ENCODE data around the gene NYAP2.

Gene NYAP2

DNA sequence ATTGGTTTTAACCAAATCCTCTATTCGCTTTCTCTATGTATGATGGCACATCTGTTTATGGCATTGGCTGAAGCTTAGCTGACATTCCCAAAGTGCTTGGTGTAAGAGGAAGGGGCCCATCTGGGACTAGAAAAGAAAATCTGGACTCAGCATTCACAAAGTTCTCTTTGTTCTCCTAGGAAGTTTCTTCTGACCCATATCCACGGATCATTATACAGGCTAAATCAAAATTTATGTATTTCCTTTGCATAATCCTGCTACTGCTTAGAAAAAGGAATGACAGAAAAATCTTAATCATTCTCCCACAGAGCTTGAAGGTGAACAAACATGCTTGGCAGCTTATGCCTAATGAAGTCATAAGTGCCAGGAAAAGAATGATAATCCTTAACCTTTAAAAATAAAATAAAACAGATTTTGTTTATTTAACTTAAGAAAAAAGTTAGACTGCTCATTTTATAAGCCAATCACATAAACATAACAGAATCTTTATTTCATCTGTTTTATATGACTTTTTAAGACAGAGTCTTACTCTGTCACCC is 88.4 kb downstream of the NYAP2 start:
- no peak for DNase-seq

DNA sequence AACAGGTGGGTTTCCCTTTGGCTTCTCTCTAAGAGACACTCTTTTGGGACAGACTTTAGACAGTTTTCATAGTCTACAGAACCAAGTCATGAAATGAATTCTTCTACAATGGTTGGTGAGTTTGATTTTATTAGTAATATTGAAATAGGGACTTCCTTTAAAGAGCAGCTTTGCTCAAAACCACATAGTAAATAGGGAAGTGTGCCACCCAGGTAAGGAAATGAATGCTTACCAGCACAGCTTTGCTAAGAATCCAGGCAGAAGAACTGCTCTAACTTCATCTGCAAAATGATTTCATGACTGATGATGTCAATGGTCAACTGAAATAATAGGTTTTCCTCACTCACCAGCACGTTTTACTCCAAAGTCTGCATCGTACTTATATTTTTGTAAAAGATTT is 89.2 kb downstream of the NYAP2 start:
- DNase-seq = no peak

DNA sequence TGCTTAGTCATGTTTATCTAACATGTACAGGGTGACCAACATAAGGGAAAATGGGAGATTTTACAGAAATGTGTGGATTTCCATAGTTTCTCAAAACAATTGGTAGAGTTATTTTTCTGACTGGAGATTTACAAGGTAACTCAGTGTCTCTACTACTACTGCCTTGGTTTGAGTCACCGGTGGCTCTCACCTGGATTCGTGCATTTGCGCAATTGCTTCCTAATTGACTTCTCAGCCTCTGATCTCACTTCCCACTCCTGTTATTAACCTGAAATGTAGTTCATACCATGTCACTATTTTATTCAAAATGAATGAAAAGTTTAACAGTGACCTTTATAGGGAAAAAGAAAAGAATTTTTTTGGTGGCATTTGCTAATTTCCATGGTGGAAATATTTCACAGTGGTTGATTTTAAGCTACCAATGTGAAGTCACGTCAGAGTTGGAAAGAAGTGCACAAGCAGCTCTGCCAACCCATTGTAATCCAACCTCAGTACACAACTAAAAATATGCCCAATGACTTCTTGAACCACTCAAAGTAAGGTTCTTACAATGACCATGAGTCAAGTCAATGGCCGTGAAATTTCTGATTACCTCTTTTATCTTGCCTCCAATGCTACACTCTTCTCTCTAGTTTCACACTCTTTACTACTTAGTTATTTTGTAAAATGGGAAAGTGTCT is 94.0 kb downstream of the NYAP2 start:
- no peak for DNase-seq

GRCh38 chr2:225494100-225494459 is 94.6 kb downstream of the NYAP2 start:
- DNase-seq = no peak

GRCh38 chr2:225495706-225496105 is 96.2 kb downstream of the NYAP2 start:
- no peak for DNase-seq

DNA sequence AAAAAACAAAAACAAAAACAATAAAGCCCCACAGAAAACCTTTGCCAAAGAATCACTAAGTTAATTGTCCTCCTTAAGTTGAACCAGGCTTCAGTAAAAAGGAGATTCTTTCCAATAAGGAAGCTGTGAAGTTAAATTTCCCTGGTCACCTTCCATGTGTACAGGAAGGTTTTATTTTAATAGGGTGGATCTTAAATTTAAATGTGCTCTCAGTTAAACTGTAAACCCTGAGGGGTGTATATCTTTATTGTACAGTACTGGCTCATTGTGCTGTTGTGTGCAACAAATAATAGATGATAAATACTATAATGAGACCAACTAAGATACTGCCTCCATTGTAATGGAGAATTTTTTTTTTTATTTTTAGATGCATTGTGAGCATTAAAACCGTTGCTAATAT is 97.1 kb downstream of the NYAP2 start:
- no peak for DNase-seq

DNA sequence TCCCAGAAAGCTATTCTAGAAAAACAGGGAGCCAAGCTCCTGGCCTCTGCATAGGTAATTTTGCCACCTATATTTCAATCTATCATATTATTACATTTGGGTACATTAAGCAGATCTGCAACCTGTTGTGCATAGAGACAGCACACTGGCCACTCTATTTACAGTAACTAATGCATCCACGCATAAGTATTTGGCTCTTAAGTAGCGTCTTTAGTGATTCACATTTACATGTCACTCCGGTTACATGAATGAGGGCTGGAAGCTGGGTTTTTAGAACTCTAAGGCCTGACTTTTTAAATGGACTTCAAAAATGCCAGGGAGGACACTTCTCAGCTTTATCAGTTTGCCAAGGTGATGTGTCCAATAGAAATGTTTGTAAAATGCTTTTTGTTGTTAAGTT is 97.7 kb downstream of the NYAP2 start:
- no peak for DNase-seq

DNA sequence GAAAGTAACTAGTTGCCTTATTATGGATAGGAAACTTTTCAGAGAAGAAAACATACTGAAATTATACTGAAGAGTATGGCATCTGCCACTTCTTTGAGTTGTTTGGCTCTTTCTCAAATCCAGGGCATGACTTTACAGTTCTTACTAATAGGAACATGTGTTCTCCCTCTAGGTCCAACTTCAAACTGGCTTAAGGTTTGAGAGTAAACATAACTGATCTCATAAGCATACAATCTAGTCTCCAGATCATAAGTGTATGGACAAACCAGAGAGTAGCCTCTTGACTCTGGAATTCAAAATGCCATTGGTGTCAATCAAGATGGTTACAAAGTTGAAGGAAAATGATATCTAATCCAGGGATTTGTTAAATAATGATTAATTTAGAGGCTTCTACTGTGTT is 101.5 kb downstream of the NYAP2 start:
- DNase-seq = no peak

DNA sequence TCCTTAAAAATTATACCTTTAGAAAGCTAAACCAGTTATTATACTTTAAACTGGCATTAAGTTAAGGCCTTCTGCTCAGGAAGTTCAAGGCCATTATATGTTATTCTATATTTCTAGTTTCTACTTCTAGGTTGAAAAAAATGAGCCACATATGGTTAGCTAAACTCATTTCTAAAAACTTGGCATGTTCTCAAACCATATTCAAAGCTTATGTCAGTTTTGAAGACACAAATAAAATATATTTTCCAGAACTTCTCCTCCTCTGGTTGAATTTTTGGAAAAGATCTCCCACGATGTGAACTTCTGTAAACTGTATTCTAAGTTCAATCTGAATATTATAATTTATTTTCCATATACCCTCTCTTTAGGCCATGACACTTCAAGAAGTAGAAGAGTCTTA is 103.5 kb downstream of the NYAP2 start:
- no peak for DNase-seq

- DNase-seq = no peak
Measured at GRCh38 chr2:225510796-225511195, 111.3 kb downstream of the NYAP2 start.

GRCh38 chr2:225512469-225512868 is 113.0 kb downstream of the NYAP2 start:
- no peak for DNase-seq

DNA sequence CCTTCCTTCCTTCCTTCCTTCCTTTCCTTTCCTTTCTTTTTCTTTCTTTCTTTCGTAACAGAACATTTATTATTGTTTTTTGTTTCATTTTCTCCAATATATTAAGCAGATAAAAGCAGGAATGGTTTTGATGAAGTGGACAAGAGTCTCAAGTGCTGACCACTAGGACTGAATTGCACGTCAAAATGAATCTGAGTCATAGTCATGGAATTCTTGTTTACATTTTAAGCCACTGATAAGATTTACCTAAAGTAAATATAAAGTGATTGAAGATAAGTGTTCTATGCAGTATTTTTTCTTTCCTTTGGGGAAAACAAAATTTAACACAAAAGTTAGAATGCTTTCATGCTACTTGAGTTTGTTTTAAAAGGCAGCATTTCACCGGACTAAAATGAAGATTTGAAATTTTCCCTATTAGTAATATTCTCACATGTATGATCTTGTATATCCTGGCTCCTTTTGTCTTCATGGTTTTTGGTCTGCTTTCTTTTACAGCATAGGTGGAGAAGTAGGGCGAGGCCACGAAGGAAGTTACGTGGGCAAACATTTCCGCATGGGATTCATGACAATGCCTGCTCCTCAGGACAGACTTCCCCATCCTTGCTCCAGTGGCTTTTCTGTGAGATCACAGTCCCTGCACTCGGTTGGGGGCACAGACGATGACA is 113.5 kb downstream of the NYAP2 start:
- no peak for DNase-seq

DNA sequence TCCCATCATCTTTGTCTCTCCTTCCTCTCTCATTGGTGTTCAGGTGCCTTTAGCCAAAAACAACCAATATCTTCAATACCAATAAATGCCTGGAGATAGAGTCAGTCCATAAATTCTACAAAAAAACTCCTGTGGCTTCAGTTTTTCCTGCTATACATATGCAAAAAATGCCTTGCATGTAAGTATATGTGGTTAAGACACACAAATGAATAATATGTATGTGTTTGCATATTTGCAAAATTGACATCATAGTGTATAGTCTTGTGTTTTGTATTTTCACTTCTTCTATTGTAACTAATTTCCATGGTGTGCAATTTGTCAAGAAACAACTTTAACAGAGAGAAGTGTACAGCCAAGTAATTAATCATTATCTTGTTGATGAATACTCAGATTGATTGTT is 115.5 kb downstream of the NYAP2 start:
- DNase-seq = no peak

DNA sequence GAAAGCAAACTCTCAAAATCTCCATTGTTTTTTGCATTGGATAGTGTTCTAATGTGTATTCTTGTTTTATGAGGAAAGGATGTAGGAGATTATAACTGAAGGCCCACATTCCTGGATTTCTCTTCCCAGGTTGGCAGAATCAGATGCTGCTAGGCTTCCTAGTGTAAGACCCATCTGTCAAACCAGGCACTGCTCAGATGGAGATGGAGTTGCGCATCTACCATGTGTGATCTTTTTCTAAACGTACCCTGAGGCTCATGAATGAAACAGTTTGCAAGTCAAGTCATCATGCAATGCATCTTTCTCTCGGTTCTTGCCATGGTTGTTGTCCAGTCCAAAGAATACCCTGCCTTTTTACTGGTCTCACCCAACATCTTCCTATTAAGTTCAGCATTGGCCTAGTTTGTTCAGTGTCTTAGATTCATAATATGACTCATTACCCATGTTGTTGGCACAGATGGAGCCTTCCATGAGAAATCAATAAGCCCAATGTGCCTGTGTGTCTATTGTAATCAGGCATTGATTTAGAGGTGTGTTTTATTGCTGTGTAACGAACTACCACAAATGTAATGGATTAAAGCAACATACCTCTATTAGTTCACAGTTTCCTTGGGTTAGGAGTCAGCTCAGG is 127.4 kb downstream of the NYAP2 start:
- DNase-seq = no peak

GRCh38 chr2:225531559-225531958 is 132.0 kb downstream of the NYAP2 start:
- peak; percentile 13 for DNase-seq

GRCh38 chr2:225532096-225532495 is 132.6 kb downstream of the NYAP2 start:
- DNase-seq = no peak

DNA sequence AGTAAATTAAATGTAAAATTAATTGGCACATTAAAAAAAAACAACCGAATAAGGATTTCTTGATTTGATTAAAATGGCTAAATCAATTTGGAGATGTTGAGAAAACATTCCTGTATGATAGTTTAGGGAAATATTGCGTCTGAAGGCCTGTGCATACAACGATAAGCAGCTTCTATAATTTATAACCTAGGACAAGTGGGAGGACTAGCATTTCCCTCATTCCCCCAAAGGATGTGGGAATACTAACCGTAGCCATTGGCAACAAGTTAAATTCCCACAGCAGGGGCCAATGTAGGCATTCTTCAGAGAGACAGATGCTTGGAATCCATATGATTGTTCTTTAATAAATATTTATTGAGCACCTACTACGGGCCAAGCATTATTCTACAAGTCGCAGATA is 134.5 kb downstream of the NYAP2 start:
- no peak for DNase-seq

- no peak for DNase-seq
Measured at GRCh38 chr2:225534697-225535096, 135.2 kb downstream of the NYAP2 start.

DNA sequence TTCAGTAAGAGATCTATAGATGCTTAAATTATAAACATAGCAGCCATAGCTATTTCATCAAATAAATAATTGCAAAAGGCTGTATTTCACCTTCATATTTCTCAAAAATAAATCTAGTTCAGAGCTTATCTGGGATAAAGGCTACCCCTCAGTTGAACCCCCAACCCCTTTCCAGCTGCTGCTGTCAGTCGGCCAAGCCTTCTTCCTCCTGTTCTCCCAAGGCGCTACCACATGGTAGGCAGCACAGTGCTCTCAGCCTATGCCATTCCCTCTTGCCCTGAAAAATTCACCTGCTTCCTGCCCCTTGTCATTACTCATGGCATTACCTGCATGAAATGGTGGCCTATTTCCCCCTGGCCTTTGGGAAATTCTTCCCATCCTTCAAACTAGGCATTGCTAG is 136.5 kb downstream of the NYAP2 start:
- DNase-seq = no peak

GRCh38 chr2:225543626-225544025 is 144.1 kb downstream of the NYAP2 start:
- no peak for DNase-seq

GRCh38 chr2:225556461-225556860 is 157.0 kb downstream of the NYAP2 start:
- DNase-seq = no peak

- no peak for DNase-seq
Measured at GRCh38 chr2:225558399-225559071, 159.0 kb downstream of the NYAP2 start.

DNA sequence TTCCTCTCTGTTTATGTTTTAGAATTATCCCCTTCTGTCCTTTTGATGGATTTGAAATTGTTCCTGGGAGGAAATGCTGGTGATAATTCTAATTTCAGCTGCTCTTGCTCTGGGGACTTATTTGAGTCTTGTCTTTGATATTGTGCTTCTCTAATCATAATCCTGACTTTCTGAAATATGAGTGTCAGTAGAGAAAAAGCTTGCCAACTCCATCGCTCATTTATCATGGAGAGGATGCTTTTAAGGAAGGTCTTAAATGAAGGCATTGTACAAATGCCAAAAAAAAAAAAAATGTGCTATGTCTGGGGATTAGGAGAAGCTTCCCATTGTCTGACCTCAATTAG is 159.5 kb downstream of the NYAP2 start:
- DNase-seq = no peak

DNA sequence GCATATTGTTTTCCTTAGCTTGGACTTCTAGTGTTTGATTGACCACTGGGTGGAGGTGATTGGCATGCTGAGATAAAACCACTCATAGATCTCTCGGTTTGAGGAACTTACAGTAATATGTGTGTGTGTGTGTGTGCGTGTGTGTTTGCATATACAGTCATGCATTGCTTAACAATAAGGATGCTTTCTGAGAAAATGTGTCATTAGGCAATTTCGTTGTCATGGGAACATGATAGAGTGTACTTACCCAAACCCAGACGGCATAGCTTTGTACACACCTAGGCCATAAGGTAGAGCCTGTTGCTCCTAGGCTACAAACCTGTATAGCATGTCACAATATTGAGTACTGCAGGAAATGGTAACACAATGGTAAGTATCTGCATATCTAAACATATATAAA is 167.3 kb downstream of the NYAP2 start:
- peak; percentile 16 for DNase-seq

Data from COR-L47 (cell line).